ENCODE measurements around the gene TMEM17. TPM values are rescaled to one million over a fixed set of nuclear protein-coding genes. Genes with fewer than 3 reads are reported as not detected.

Gene TMEM17
- total RNA-seq, 1 donor from 2014 or later = 0.91 TPM

- no peaks in the 10 kb centered on the region for H3K27me3 Mint-ChIP-seq (ENCODE audit: unreplicated experiment)
- no peak overlapping the region for H3K4me3 Mint-ChIP-seq (ENCODE audit: unreplicated experiment)
- no peak overlapping the region for H3K27ac Mint-ChIP-seq (ENCODE audit: unreplicated experiment)
Measured at GRCh38 chr2:62460175-62460574, 45.8 kb downstream of the TMEM17 start.

DNA sequence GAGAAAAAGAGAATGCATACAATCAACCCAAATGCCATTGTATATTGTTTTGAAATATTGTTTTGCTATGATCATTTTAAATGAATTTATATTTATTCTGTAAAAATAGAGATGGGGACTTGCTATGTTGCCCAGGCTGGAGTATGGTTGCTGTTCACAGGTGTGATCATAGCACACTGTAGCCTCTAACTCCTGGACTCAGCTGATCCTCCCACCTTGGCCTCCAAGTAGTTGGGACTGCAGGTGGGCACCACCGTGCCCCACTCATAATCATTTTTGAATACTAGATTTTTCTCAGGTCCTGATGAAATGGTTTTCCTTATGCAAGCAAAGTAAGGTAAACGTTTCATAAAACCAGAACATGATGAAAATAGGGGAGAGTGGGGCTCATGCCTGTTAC, 46.3 kb downstream of the TMEM17 start:
- no peak for DNase-seq
- Mint-ChIP-seq H3K9me3 (ENCODE audit: unreplicated experiment) (peaks cover 6% of the 10 kb centered on the region), H3K27me3 (ENCODE audit: unreplicated experiment) (no peaks in the 10 kb centered on the region), H3K36me3 (ENCODE audit: unreplicated experiment) (no peaks in the 10 kb centered on the region), H3K27ac (ENCODE audit: unreplicated experiment) (no peak overlapping the region), H3K4me1 (ENCODE audit: low read depth, unreplicated experiment) (peaks cover 13% of the 10 kb centered on the region), H3K4me3 (ENCODE audit: unreplicated experiment) (no peak overlapping the region)
- TF ChIP-seq, protein P1, sequence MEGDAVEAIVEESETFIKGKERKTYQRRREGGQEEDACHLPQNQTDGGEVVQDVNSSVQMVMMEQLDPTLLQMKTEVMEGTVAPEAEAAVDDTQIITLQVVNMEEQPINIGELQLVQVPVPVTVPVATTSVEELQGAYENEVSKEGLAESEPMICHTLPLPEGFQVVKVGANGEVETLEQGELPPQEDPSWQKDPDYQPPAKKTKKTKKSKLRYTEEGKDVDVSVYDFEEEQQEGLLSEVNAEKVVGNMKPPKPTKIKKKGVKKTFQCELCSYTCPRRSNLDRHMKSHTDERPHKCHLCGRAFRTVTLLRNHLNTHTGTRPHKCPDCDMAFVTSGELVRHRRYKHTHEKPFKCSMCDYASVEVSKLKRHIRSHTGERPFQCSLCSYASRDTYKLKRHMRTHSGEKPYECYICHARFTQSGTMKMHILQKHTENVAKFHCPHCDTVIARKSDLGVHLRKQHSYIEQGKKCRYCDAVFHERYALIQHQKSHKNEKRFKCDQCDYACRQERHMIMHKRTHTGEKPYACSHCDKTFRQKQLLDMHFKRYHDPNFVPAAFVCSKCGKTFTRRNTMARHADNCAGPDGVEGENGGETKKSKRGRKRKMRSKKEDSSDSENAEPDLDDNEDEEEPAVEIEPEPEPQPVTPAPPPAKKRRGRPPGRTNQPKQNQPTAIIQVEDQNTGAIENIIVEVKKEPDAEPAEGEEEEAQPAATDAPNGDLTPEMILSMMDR (IDR thresholded peaks at IDR 0.05; ENCODE audit: partially characterized antibody, unreplicated experiment) = no peak

More at GRCh38 chr2:62460175-62460574, 45.8 kb downstream of the TMEM17 start:
- TF ChIP-seq, protein P1 (IDR thresholded peaks at IDR 0.05; ENCODE audit: partially characterized antibody, unreplicated experiment) = no peak
- Mint-ChIP-seq H3K9me3 (ENCODE audit: unreplicated experiment) (peaks cover 6% of the 10 kb centered on the region), H3K4me1 (ENCODE audit: low read depth, unreplicated experiment) (peaks cover 13% of the 10 kb centered on the region), H3K36me3 (ENCODE audit: unreplicated experiment) (no peaks in the 10 kb centered on the region)
- no peak for DNase-seq

GRCh38 chr2:62459106-62459505, 46.9 kb downstream of the TMEM17 start:
- no peak overlapping the region for H3K4me3 Mint-ChIP-seq (ENCODE audit: unreplicated experiment)
- DNase-seq = no peak
- TF ChIP-seq, protein P1 (IDR thresholded peaks at IDR 0.05; ENCODE audit: partially characterized antibody, unreplicated experiment) = no peak
- no peaks in the 10 kb centered on the region for H3K36me3 Mint-ChIP-seq (ENCODE audit: unreplicated experiment)
- no peak overlapping the region for H3K27ac Mint-ChIP-seq (ENCODE audit: unreplicated experiment)
- no peaks in the 10 kb centered on the region for H3K27me3 Mint-ChIP-seq (ENCODE audit: unreplicated experiment)
- peaks cover 6% of the 10 kb centered on the region for H3K9me3 Mint-ChIP-seq (ENCODE audit: unreplicated experiment)
- peaks cover 13% of the 10 kb centered on the region for H3K4me1 Mint-ChIP-seq (ENCODE audit: low read depth, unreplicated experiment)

DNA sequence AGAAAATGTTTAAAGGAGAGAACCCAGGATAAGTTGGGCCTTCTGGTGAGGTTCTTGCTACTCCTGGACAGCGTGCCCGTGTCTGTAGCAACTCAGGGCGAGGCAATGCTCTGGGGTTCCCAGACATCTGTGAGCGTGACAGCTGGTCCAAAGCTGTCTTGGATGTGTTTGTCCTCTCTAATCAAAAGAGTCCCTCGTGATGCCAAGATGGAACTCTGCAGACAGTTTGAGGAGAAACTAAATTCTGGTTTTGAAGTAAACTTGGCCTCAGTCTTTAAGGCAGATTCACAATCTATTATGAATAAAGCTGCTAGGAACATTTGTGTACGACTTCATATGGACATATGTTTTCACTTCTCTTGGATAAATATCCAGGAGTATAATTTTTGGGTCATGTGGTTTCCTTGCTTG, 47.3 kb downstream of the TMEM17 start:
- Mint-ChIP-seq H3K27me3 (ENCODE audit: unreplicated experiment) (no peaks in the 10 kb centered on the region), H3K4me1 (ENCODE audit: low read depth, unreplicated experiment) (peaks cover 13% of the 10 kb centered on the region), H3K27ac (ENCODE audit: unreplicated experiment) (no peak overlapping the region), H3K4me3 (ENCODE audit: unreplicated experiment) (peak overlapping the region; percentile 17), H3K9me3 (ENCODE audit: unreplicated experiment) (peaks cover 6% of the 10 kb centered on the region), H3K36me3 (ENCODE audit: unreplicated experiment) (no peaks in the 10 kb centered on the region)
- DNase-seq = no peak
- TF ChIP-seq, protein P1 (IDR thresholded peaks at IDR 0.05; ENCODE audit: partially characterized antibody, unreplicated experiment) = no peak

DNA sequence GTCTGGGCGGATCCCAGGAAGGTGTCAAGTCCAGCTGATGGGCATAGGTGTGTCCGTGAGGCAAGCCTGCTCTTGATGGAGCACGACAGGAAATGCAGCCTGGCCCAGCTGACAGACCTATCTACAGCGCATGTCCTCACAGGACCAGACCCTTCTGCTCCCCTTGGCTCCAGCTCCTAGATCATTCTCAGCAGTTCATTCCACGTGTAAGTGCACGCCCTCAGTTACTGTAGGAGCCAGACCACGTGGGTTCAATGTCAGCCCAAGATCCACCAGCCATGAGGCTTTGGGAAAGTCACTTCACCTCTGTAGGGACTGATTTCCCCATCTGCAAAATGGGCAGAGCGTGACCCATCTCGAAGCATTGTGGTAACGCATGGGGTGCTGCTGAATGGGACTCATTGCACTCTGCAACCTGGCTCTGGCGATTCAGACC, 47.8 kb downstream of the TMEM17 start:
- no peaks in the 10 kb centered on the region for H3K27me3 Mint-ChIP-seq (ENCODE audit: unreplicated experiment)
- peaks cover 13% of the 10 kb centered on the region for H3K4me1 Mint-ChIP-seq (ENCODE audit: low read depth, unreplicated experiment)
- peaks cover 6% of the 10 kb centered on the region for H3K9me3 Mint-ChIP-seq (ENCODE audit: unreplicated experiment)
- H3K4me3 Mint-ChIP-seq (ENCODE audit: unreplicated experiment) = peak overlapping the region; percentile 17
- no peak overlapping the region for H3K27ac Mint-ChIP-seq (ENCODE audit: unreplicated experiment)
- H3K36me3 Mint-ChIP-seq (ENCODE audit: unreplicated experiment) = no peaks in the 10 kb centered on the region
- TF ChIP-seq, protein P1 (IDR thresholded peaks at IDR 0.05; ENCODE audit: partially characterized antibody, unreplicated experiment) = no peak
- DNase-seq = no peak
